RWPE1 (cell line): ENCODE results near the gene ILK.

Experiments used
- CTCF ChIA-PET: fragments of 350-600 bp; sonication (Branson Sonifier 250); formaldehyde crosslinking; extraction: SDS; loops from one replicate; lab custom pipeline; 2021; lab: Yijun Ruan, JAX
- POLR2A ChIA-PET: fragments of 400-600 bp; formaldehyde crosslinking; extraction: SDS; loops from one replicate; lab custom pipeline; 2020; ENCODE audit warnings: antibody characterized with exemption; ENCODE audit not compliant: low non-redundant PET; lab: Yijun Ruan, JAX
- DNase-seq: peaks from one replicate; pipeline ENCODE4 v3.0.0; 2012; ENCODE audit warnings: low spot score
- H3K27ac ChIP-seq: fragments of 450-650 bp; 2 replicates; pipeline ENCODE4 v1.5.1; 2017
- TF ChIP-seq, protein P1 (sequence below): fragments of 450-650 bp; conservative IDR thresholded peaks from 2 replicates; pipeline ENCODE4 v1.5.1; 2017; ENCODE audit warnings: low read depth, mild to moderate bottlenecking

ILK gene

DNA sequence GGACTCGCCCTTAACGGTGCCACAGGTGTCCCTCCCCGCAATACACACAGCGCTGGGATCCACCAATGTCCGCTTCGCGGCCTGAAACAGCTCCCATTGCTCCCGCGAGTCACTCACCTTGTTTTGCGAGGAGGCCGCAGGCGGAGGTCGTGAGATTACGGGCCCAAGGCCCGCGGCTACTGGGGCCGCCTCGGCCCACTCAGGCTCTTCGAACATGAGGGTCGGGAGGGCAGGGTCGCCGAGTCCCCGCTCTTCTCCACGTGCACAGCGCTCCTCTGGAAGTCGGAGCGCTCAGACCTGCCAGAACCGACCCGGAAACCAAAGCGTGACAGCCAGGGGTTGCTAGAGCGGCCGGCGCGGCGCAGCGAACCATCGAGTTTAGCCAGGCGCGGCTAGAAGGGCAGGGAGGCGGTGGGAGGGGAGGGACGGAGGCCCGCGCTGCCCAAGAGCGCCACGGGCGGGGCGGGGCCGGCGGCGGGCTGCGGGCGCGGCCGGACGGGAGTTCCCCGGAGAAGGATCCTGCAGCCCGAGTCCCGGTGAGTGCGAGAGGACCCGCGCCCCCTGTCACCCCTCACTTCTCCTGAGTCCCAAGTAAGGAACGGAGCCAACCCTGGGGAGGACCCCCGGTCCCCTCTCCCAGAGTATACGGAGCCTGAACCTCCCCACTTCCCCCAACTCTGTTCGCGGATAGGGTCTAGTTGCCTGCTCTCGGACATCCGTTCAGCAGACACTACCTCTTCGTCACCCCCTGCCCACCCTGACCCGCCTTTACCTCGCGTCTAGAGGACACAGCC lies at the start of gene ILK, which contains the start of gene RRP8:
TSS of gene ILK (plus strand) at position 488 of the 794 bp plus-strand sequence. CDS start 498 bp downstream, outside the sequence.
TSS of gene RRP8 (minus strand) at position 330 of the 794 bp plus-strand sequence. CDS start at position 216, 114 bp downstream.
- POLR2A ChIA-PET, result interaction anchor here (1.0 to 1.4 kb wide), 2 partner anchors 8 to 122 kb away, joined by 4 read pairs; partner anchors contain the start of genes ARFIP2, TAF10 and TIMM10B
- peak; percentile 92 for DNase-seq

DNA sequence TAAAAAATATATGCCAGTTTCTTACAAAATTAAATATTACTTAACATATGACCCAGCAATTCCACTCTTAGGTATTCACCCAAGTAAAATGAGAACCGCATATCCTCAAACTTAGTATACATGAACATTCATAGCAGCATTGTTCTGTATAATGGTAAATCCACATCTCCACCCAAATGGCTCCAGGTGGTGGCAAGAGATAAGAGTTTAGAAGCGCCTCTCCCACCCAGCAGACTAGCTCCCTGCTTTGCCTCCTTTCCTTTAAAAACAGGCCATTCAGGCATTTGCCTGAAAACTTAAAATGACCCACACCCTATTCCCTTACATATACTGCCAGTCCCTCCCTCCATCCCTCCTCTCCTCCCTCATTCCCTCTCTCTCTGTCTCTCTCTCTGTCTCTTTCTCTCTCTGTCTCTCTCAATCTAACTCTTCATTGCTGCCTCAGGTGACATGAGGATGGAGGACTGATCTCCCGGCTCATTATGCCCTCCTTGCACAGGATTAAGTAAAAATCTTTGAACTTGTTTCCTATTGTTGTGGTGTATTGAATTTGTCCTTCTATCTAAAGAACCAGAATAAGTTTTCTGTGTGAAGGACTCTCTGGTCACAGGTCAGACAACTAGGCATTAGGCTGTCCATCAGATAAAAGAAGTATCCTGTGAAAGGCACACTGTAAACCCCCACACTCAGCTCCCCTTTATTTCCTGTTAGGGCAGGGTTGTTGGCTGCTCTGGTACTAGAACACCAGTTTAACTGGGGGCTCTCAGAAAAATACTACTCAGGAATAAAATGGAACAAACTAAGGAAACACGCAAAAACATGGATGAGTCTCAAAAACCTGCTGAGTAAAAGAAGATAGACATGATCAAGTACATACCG lies 48.5 kb upstream of the ILK start:
- TF ChIP-seq, protein P1, sequence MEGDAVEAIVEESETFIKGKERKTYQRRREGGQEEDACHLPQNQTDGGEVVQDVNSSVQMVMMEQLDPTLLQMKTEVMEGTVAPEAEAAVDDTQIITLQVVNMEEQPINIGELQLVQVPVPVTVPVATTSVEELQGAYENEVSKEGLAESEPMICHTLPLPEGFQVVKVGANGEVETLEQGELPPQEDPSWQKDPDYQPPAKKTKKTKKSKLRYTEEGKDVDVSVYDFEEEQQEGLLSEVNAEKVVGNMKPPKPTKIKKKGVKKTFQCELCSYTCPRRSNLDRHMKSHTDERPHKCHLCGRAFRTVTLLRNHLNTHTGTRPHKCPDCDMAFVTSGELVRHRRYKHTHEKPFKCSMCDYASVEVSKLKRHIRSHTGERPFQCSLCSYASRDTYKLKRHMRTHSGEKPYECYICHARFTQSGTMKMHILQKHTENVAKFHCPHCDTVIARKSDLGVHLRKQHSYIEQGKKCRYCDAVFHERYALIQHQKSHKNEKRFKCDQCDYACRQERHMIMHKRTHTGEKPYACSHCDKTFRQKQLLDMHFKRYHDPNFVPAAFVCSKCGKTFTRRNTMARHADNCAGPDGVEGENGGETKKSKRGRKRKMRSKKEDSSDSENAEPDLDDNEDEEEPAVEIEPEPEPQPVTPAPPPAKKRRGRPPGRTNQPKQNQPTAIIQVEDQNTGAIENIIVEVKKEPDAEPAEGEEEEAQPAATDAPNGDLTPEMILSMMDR, result no peak
- POLR2A ChIA-PET, result no interaction called here
- CTCF ChIA-PET, result interaction anchor here (0.7 kb wide), 1 partner anchor 248 kb away, joined by 3 read pairs; no protein-coding TSS in a partner anchor
- no peak for DNase-seq
- no peak overlapping the region for H3K27ac ChIP-seq

More for the DNA sequence above, at the start of gene ILK, which contains the start of gene RRP8:
- TF ChIP-seq, protein P1, result no peak
- CTCF ChIA-PET, result interaction anchor here (0.6 kb wide), 1 partner anchor 61 kb away, joined by 3 read pairs; no protein-coding TSS in a partner anchor
- peak within 1 kb of the TSS; percentile 92 for H3K27ac ChIP-seq

DNA sequence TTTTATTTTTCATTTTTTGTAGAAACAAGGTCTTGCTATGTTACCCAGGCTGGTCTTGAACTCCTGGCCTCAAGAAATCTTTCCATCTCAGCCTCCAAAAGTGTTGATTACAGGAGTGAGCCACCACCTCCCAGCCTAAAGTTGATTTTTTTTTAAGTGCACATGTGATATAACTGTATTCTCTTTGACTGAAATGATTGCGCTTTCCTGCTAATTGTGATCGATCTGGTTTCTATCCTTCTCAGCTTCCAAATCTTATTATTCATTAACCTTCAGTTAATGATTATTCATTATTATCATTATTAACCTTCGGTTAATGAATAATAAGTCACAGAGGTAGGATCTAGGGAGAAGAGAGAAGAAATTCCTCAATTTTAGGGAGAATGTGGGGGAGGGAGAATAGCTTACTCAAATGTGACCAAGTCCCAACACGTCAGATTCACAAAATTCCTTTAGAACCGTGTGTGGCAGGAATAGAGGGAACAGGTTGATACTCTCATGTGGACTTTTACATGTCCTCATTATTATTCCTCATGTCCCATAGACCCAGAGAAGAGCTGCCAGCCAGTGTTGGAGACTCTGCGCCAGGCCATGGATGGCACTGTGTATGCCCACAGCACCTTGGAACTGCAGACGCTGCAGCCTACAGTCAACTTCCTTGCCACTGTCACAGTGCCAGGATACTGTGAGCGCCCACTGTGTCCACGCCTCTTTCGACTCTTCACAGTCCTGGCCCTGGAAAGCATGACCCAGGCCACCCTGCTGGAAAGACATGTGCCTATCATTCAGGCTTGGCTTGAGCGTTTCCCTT lies 47.2 kb upstream of the ILK start:
- ChIA-PET CTCF (interaction anchor here (0.5 to 1.1 kb wide), 4 partner anchors 25 to 178 kb away, joined by 3 to 4 read pairs (median 3); no protein-coding TSS in a partner anchor), POLR2A (no interaction called here)
- no peak for DNase-seq
- TF ChIP-seq, protein P1, result no peak
- no peak overlapping the region for H3K27ac ChIP-seq

DNA sequence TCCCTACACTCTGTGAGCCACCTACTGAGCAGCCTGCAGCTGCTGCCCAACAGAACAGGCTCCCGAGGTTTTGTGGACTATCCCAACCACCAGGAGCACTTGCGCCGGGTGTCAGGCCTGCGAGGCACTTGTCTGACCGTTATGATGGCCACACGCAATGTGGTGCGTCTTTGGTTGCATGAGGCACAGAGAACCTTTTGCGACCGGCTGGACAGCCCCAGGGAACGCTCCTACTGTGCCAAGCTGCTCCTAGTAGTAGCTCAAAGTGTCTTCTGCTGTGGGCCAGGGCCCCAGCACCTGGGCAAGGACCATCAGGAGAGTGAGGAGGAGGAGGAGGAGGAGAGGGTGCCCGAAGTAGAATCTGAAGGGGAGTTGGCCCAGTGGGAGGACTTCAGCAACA lies 46.5 kb upstream of the ILK start:
- TF ChIP-seq, protein P1, result no peak

DNA sequence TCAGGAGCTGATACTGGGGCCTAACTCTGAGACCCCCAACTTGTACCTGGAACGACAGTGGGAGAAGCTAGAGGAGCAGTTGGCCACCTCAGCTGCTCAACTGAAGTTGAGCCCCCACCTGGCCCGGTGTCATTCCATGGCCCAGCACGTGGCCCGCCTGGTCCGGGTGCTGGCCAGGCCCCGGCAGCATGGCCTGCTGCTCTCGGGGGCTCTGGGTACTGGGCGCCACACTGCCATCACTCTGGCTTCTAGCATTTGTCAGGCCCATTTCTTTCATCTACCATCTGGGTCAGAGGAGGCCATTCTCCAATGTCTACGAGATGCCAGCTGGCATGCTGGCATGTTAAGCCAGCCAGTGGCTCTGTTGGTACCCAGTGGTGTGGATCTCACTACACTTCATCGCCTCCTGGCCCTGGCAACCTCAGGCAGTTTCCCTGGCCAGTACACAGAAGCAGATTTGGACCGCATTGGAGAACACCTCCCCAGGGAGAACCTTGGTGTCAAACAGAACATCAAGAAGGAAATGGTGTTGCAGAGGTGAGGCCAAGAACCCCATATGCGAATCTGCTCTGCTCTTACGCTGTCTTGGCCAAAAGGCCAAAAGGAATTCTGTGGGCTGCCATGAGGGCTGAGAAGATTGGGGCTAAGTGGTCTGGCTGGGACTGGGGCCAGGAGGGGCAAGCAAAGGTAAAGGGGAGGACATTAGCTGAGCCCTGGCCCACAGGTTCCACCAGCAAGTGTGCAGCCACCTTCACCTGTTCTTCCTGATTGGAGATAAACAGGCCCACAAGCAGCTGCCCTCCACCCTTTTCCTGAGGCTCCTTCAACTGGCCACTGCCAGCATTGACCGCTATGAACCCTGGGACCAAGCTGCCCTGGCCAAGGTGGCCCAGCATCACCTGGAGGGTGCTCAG lies 45.6 kb upstream of the ILK start:
- no peak overlapping the region for H3K27ac ChIP-seq
- TF ChIP-seq, protein P1, result no peak
- no peak for DNase-seq
- CTCF ChIA-PET, result interaction anchor here (1.1 kb wide), 1 partner anchor 27 kb away, joined by 3 read pairs; no protein-coding TSS in a partner anchor
- POLR2A ChIA-PET, result no interaction called here

More for the DNA sequence above, 46.5 kb upstream of the ILK start:
- ChIA-PET POLR2A (no interaction called here), CTCF (interaction anchor here (0.5 to 1.1 kb wide), 3 partner anchors 26 to 179 kb away, joined by 3 read pairs; no protein-coding TSS in a partner anchor)
- no peak for DNase-seq
- H3K27ac ChIP-seq, result no peak overlapping the region
